Adrenal gland (tissue), 12 donors: ENCODE data around the gene MTHFD2L. TPM values are rescaled to one million over a fixed set of nuclear protein-coding genes. Genes with fewer than 3 reads are reported as not detected.

Experiments used
- DNase-seq, 7 donors: peaks; one replicate each; pipeline ENCODE4 v3.0.0-alpha.2; 2019 to 2020
- H3K27ac ChIP-seq, 5 donors: fragments of 200-600 bp; sonication (generic) in 4 of 5; 1 replicate in 3 of 5; 2 replicates in 2 of 5; pipeline versions ENCODE4 v1.5.1 to v1.8.0; 2016 to 2020; ENCODE audit warnings: mild to moderate bottlenecking in 1 of 5
- H3K27me3 ChIP-seq: fragments of 200-600 bp; 2 replicates; pipeline ENCODE4 v1.8.0; 2021
- H3K36me3 ChIP-seq, 2 donors: fragments of 200-600 bp; replicated peaks in 1 of 2; 1 replicate in 1 of 2; 2 replicates in 1 of 2; pipeline versions ENCODE4 v1.5.1 to v1.8.0; 2018 to 2022
- H3K4me1 ChIP-seq, 2 donors: fragments of 200-600 bp; replicated peaks in 1 of 2; 1 replicate in 1 of 2; 2 replicates in 1 of 2; pipeline versions ENCODE4 v1.5.1 to v1.8.0; 2018 to 2021
- H3K4me3 ChIP-seq, 4 donors: fragments of 200-600 bp; sonication (generic) in 3 of 4; one replicate each; pipeline ENCODE4 v1.5.1; 2016 to 2018
- H3K9me3 ChIP-seq, 3 donors: fragments of 200-600 bp; sonication (generic) in 1 of 3; replicated peaks in 1 of 3; 1 replicate in 2 of 3; 2 replicates in 1 of 3; pipeline versions ENCODE4 v1.5.1 to v1.8.0; 2016 to 2021
- POLR2A ChIP-seq, 2 donors: fragments of 450-650 bp; IDR thresholded peaks; one replicate each; pipeline ENCODE4 v1.6.1; 2017; ENCODE audit warnings: antibody characterized with exemption in 2 of 2, mild to moderate bottlenecking in 2 of 2, moderate library complexity in 1 of 2
- WGBS, 4 donors: extraction: QIAGEN DNeasy Blood & Tissue Kit in 2 of 4; methylation state at CpG; one replicate each; pipeline versions ENCODE4 v1.1.5 to v1.1.7; 2013 to 2017; 5-methylcytosine and 5-hydroxymethylcytosine counted together
- intact Hi-C, 2 donors: fragments of 100-400 bp; cut with DNase I; formaldehyde crosslinking; loops; one replicate each; pipeline versions ENCODE4 v1.14.1 to v1.15.0; 2022 to 2023
- polyA plus RNA-seq, 3 donors: library from polyadenylated mRNA; stranded (reverse); fragments of 200-250 nt in 2 of 3; fragments of 350-450 nt in 1 of 3; fragmentation: Illumina TruSeq in 1 of 3; extraction: RNeasy Lipid Tissue Mini Kit (QIAGEN cat#74804) in 1 of 3; gene quantifications; one replicate each; pipeline ENCODE4 v1.2.3, GENCODE V29; 2013 to 2014
- total RNA-seq, 9 donors: library from RNA; depleted of rRNA in 4 of 9; stranded (reverse); fragments of >200 nt in 4 of 9; fragments of 120-200 nt in 1 of 9; fragmentation: NEBNext Ultra II Directional in 1 of 9; extraction: Animal tissue kit (Norgen Biotek cat#: 25700) in 1 of 9; gene quantifications; one replicate each; pipeline versions ENCODE4 v1.1.0 to v1.2.4, GENCODE V29; 2013 to 2023
- TF ChIP-seq, protein P1 (sequence below), 6 experiments: fragments of 450-650 bp in 4 of 6; fragments of 200-600 bp in 2 of 6; sonication (generic) in 1 of 6; IDR thresholded peaks; 1 replicate in 5 of 6; 2 replicates in 1 of 6; pipeline versions ENCODE4 v1.5.1 to v1.8.0; 2016 to 2021; ENCODE audit warnings: antibody characterized with exemption in 6 of 6, mild to moderate bottlenecking in 2 of 6, moderate library complexity in 1 of 6
- donor health status: healthy with polysubstance abuse.
- donor health status: Bipolar disorder and iron deficiency.
- donor health status: DM: yes; HTN: yes; CAD: no.
- donor health status: DM: no; HTN: no; CAD: no.
- donor health status: DM: no; HTN: no; CAD: no.
- donor health status: DM: yes; HTN: yes; CAD: no.

Gene MTHFD2L
- total and polyA plus RNA-seq, 12 donors = 9.8 to 38.2 (median 15.9) TPM

DNA sequence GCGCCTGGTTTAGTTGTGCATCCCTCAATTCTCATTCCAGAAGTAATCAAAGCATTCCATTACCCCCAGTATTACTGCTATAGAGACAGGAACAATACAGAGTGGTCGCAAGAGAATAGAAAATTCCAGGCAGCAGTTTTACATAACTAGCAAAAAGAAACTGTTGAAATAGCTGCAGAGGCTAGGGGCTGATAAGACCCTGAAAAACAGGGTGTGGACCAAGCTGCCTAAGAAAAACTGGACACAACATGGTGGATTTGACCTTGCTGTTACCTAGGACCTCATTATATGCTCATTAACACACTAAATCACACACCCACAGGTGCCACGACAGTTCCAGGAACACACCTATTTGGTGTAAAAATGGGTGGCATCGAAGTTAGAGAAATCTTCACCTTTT is 165.7 kb downstream of the MTHFD2L start:
- Histone ChIP-seq H3K36me3 (no peaks in the 10 kb centered on the region), H3K4me3 (no peak overlapping the region), H3K27ac (no peak overlapping the region), H3K9me3 (no peaks in the 10 kb centered on the region), H3K27me3 (peaks cover 5% of the 10 kb centered on the region), H3K4me1 (no peaks in the 10 kb centered on the region)
- 73 to 87% (median 83%) methylated on average over 4 of the region's 4 CpGs for WGBS, 4 donors
- intact Hi-C loops = no loop called here
- no peak for DNase-seq
- TF ChIP-seq, protein P1, sequence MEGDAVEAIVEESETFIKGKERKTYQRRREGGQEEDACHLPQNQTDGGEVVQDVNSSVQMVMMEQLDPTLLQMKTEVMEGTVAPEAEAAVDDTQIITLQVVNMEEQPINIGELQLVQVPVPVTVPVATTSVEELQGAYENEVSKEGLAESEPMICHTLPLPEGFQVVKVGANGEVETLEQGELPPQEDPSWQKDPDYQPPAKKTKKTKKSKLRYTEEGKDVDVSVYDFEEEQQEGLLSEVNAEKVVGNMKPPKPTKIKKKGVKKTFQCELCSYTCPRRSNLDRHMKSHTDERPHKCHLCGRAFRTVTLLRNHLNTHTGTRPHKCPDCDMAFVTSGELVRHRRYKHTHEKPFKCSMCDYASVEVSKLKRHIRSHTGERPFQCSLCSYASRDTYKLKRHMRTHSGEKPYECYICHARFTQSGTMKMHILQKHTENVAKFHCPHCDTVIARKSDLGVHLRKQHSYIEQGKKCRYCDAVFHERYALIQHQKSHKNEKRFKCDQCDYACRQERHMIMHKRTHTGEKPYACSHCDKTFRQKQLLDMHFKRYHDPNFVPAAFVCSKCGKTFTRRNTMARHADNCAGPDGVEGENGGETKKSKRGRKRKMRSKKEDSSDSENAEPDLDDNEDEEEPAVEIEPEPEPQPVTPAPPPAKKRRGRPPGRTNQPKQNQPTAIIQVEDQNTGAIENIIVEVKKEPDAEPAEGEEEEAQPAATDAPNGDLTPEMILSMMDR (IDR thresholded peaks at IDR 0.05) = no peak
- TF ChIP-seq POLR2A (IDR thresholded peaks at IDR 0.05) = no peak

DNA sequence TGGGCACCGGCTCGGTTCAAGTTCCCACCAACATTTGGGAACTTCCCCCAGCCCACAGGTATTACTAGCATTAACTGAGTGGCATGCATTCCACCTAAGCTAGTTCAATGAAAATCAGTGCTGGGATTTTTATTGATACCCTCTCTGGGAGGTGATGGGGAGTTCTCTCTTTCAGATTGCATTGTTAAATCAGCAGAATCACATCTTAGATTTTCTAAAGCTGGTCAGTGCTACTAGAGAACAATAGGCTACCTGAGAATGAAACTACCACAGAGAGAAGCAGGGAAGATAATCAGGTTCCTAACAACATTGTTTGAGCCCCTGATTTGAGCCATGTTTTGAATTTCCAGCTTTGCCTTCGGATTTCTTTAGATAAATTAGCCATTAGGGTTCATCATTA is 166.3 kb downstream of the MTHFD2L start:
- 59 to 78% (median 63%) methylated on average over 3 of the region's 3 CpGs for WGBS, 4 donors
- DNase-seq = no peak
- intact Hi-C loops = no loop called here
- no peak for TF ChIP-seq POLR2A (IDR thresholded peaks at IDR 0.05)
- TF ChIP-seq, protein P1 (IDR thresholded peaks at IDR 0.05) = no peak
- no peaks in the 10 kb centered on the region for H3K36me3 ChIP-seq
- H3K4me3 ChIP-seq = no peak overlapping the region
- peaks cover 5% of the 10 kb centered on the region for H3K27me3 ChIP-seq
- no peaks in the 10 kb centered on the region for H3K4me1 ChIP-seq
- no peak overlapping the region for H3K27ac ChIP-seq
- no peaks in the 10 kb centered on the region for H3K9me3 ChIP-seq

DNA sequence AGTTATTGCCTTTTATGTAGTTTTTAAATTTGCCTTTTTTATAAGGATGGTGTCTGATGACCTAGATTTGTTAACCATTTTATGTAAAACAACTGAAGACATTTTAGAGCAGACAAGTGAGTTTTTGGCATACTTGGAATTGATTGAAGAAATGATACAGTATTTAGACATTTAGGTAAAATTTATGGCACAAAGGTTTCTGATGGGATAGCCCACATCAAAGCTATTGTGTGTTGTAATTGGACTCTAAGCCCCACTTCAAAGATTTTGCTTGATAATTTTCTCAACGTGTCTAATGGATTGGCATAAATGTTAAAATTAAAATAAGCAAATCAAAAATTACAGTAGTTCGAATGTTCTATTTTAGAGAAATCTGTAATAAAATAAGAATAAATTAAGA is 168.0 kb downstream of the MTHFD2L start:
- Histone ChIP-seq H3K27me3 (peaks cover 5% of the 10 kb centered on the region), H3K9me3 (no peaks in the 10 kb centered on the region), H3K4me3 (no peak overlapping the region), H3K4me1 (no peaks in the 10 kb centered on the region), H3K27ac (no peak overlapping the region), H3K36me3 (no peaks in the 10 kb centered on the region)
- 65 to 80% (median 73%) methylated on average over 2 of the region's 2 CpGs for WGBS, 4 donors
- DNase-seq = no peak
- no peak for TF ChIP-seq POLR2A (IDR thresholded peaks at IDR 0.05)
- TF ChIP-seq, protein P1 (IDR thresholded peaks at IDR 0.05) = no peak
- intact Hi-C loops = no loop called here

DNA sequence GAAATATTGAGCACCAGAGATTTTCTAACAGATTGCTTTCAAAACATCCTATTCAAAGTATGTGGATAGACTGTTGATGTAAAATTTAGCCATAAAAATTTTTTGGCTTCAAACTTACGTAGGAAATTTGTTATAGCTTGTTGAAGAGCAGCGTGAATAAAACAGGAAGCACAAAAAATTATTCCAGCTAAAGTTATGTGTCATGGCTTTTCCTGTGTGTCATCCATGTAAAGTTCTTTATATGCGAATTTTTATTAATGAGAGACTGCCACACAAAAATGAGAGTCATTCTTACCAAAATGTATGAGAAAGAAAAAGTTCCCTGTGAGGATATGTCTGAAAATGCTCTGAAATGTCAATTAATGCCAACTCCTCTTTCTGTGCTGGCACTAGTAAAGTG is 169.8 kb downstream of the MTHFD2L start:
- DNase-seq = no peak
- Histone ChIP-seq H3K27me3 (peaks cover 5% of the 10 kb centered on the region), H3K4me3 (no peak overlapping the region), H3K4me1 (no peaks in the 10 kb centered on the region), H3K36me3 (no peaks in the 10 kb centered on the region), H3K27ac (no peak overlapping the region), H3K9me3 (no peaks in the 10 kb centered on the region)
- WGBS, 4 donors = 41 to 50% (median 49%) methylated on average over 3 of the region's 3 CpGs
- intact Hi-C loops = no loop called here
- no peak for TF ChIP-seq POLR2A (IDR thresholded peaks at IDR 0.05)
- TF ChIP-seq, protein P1 (IDR thresholded peaks at IDR 0.05) = no peak
